DOHH2 (cell line): ENCODE measurements around the gene GNG8.

ENCODE experiments used
- CTCF ChIP-seq: fragments of 200-600 bp; sonication (generic); IDR thresholded peaks from one replicate; pipeline ENCODE4 v1.5.1; 2014; ENCODE audit warnings: antibody characterized with exemption, mild to moderate bottlenecking, low read depth, low read length; ENCODE audit not compliant: poor library complexity, severe bottlenecking
- EZH2phosphoT487 ChIP-seq: fragments of 200-600 bp; sonication (generic); IDR thresholded peaks from 2 replicates; pipeline ENCODE4 v1.6.1; 2017; ENCODE audit warnings: borderline replicate concordance, mild to moderate bottlenecking, antibody characterized with exemption, low read length, moderate library complexity, mixed read lengths

GRCh38 chr19:46602392-46603194 is 33.4 kb downstream of the GNG8 start:
- TF ChIP-seq CTCF, result no peak
- TF ChIP-seq EZH2phosphoT487, result no peak
